Spleen (tissue), 7 donors: ENCODE data around the gene FAR1.

Experiments
- CTCF ChIP-seq, 11 experiments: fragments of 200-600 bp in 7 of 11; fragments of 450-650 bp in 4 of 11; sonication (generic) in 4 of 11; IDR thresholded peaks in 8 of 11; conservative IDR thresholded peaks in 3 of 11; 1 replicate in 7 of 11; 2 replicates in 4 of 11; pipeline versions ENCODE4 v1.4.0 to v1.8.0; 2016 to 2021; ENCODE audit warnings: antibody characterized with exemption in 11 of 11, inconsistent platforms in 4 of 11, mild to moderate bottlenecking in 1 of 11
- POLR2A ChIP-seq, 3 donors: fragments of 450-650 bp; IDR thresholded peaks; one replicate each; pipeline ENCODE4 v1.5.1; 2017; ENCODE audit warnings: antibody characterized with exemption in 3 of 3, mild to moderate bottlenecking in 1 of 3
- POLR2AphosphoS5 ChIP-seq, 3 donors: sonication (generic); formaldehyde crosslinking; IDR thresholded peaks; one replicate each; pipeline ENCODE4 v1.5.1; 2017; ENCODE audit warnings: antibody characterized with exemption in 3 of 3
- donor health status: DM: no; HTN: no; CAD: no; lungs with moderate emphysema.
- donor health status: DM: no; HTN: no; CAD: no.
- donor health status: DM: no; HTN: no; CAD: no.

DNA sequence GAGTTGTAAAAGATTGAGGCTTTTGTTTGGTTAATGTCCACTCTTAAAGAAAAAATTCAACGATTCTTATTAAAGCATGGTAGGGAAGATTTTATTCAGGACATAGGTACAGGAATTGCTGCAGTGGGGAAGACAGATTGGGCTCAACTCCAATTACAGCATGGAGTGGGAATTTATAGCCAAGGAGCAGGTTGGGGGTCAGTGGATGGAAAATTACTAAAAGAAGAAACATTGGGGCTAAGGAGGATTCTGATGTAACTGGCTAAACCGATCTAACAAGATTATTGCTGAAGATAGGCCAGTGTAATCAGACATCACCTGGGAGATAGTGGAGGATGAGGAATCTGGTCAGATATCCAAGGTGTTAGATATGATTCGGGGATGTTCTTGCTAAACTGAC lies 97.4 kb downstream of the FAR1 start:
- no peak for TF ChIP-seq CTCF (IDR thresholded peaks at IDR 0.05 in 8 of 11, conservative IDR thresholded peaks at IDR 0.05 in 3 of 11)
- no peak for TF ChIP-seq POLR2A (IDR thresholded peaks at IDR 0.05)
- no peak for TF ChIP-seq POLR2AphosphoS5 (IDR thresholded peaks at IDR 0.05)
